Progenitor cell of endocrine pancreas (in vitro differentiated cells): ENCODE results near the gene VPREB3. TPM values are rescaled to one million over a fixed set of nuclear protein-coding genes. Genes with fewer than 3 reads are reported as not detected.

Source experiments
- DNase-seq: peaks from one replicate; pipeline ENCODE4 v3.0.0; 2021; ENCODE audit warnings: low spot score; ENCODE audit not compliant: unreplicated experiment
- H3K27ac Mint-ChIP-seq: 2 replicates; pipeline ENCODE4 v1.8.0; 2021; ENCODE audit warnings: mild to moderate bottlenecking, moderate library complexity, mixed read lengths
- H3K27me3 Mint-ChIP-seq: 2 replicates; pipeline ENCODE4 v1.8.0; 2021; ENCODE audit warnings: mixed read lengths
- H3K36me3 Mint-ChIP-seq: 2 replicates; pipeline ENCODE4 v1.8.0; 2022; ENCODE audit warnings: mixed read lengths; ENCODE audit not compliant: insufficient read depth
- H3K4me1 Mint-ChIP-seq: 2 replicates; pipeline ENCODE4 v1.8.0; 2021; ENCODE audit warnings: low read depth, mixed read lengths
- H3K4me3 Mint-ChIP-seq: 2 replicates; pipeline ENCODE4 v1.8.0; 2021; ENCODE audit warnings: low read depth, mild to moderate bottlenecking, moderate library complexity, mixed read lengths
- H3K9me3 Mint-ChIP-seq: 2 replicates; pipeline ENCODE4 v1.8.0; 2021; ENCODE audit warnings: low read depth, mixed read lengths
- total RNA-seq: library from RNA; stranded (reverse); gene quantifications from 2 replicates; pipeline ENCODE4 v1.2.1, GENCODE V29; 2021
- TF ChIP-seq, protein P1 (sequence below): fragments of 200-600 bp; sonication (generic); IDR thresholded peaks from one replicate; pipeline ENCODE4 v1.5.0; 2021; ENCODE audit warnings: antibody characterized with exemption, mild to moderate bottlenecking; ENCODE audit not compliant: unreplicated experiment

The VPREB3 gene
- total RNA-seq, 1 donor from 2014 or later = not detected

- no peaks in the 10 kb centered on the region for H3K9me3 Mint-ChIP-seq
- H3K27me3 Mint-ChIP-seq = no peaks in the 10 kb centered on the region
Measured at GRCh38 chr22:23779083-23779482, 24.9 kb upstream of the VPREB3 start.

DNA sequence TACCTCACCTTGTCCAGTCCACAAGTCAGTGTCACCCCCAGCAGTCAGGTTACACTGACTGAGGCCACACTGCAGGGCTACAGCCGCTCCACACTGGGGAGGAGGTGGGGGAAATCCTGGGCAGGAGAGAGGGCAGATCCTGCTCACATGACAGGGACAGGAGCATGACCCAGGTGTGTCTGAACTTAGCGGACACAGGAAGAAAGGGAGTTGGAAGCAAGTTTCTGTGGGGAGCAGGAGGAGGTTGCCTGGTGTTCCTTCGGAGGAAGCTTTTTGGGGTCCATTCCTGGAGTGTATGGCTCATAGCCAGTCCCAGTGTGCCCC is 24.3 kb upstream of the VPREB3 start:
- Mint-ChIP-seq H3K9me3 (no peaks in the 10 kb centered on the region), H3K36me3 (no peaks in the 10 kb centered on the region), H3K27ac (no peak overlapping the region), H3K4me3 (no peak overlapping the region), H3K4me1 (peaks cover 13% of the 10 kb centered on the region), H3K27me3 (no peaks in the 10 kb centered on the region)
- TF ChIP-seq, protein P1, sequence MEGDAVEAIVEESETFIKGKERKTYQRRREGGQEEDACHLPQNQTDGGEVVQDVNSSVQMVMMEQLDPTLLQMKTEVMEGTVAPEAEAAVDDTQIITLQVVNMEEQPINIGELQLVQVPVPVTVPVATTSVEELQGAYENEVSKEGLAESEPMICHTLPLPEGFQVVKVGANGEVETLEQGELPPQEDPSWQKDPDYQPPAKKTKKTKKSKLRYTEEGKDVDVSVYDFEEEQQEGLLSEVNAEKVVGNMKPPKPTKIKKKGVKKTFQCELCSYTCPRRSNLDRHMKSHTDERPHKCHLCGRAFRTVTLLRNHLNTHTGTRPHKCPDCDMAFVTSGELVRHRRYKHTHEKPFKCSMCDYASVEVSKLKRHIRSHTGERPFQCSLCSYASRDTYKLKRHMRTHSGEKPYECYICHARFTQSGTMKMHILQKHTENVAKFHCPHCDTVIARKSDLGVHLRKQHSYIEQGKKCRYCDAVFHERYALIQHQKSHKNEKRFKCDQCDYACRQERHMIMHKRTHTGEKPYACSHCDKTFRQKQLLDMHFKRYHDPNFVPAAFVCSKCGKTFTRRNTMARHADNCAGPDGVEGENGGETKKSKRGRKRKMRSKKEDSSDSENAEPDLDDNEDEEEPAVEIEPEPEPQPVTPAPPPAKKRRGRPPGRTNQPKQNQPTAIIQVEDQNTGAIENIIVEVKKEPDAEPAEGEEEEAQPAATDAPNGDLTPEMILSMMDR = no peak
- no peak for DNase-seq

More at GRCh38 chr22:23779083-23779482, 24.9 kb upstream of the VPREB3 start:
- Mint-ChIP-seq H3K27ac (no peak overlapping the region), H3K4me1 (peaks cover 9% of the 10 kb centered on the region), H3K36me3 (no peaks in the 10 kb centered on the region), H3K4me3 (no peak overlapping the region)
- no peak for DNase-seq
- TF ChIP-seq, protein P1 = no peak

DNA sequence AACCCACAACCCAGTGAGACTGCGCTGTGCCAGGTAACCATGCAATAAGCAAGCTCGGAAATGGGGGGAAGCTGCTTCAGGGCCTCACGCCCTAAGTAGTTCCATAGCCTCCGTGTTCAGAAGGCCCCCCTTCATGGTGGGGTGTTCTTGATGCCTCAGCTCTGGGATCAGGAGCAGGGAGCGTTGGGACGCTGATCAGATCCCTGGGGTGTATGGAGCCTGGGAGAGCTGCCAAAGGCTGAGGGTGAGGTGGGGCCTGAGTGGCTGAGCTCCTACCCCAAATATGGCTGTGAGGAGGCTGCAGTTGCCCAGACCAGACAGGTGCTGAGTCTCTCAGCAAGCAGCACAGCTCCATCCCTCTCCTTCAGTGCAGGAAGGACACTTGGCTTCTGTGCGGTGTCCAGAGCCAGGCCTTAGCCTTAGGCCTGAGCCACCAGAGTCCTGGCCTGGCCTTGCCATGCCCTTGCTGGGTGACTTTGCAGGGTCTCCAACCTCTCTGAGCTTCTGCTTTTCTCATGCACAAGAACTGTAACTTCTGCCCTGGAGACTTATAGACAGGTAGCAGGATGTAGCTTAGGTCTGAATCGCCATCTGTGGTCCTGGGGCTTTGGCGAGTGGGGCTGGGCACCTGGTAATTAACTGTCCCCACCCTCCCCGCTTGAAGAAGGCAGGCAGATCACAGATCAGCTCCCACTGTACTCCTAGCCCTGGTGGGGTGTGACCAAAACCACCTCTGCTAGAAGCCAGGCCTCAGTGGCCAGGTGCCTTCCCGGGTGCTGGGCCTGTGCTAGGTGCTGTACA is 23.8 kb upstream of the VPREB3 start:
- peaks cover 18% of the 10 kb centered on the region for H3K4me1 Mint-ChIP-seq
- no peaks in the 10 kb centered on the region for H3K36me3 Mint-ChIP-seq
- no peak overlapping the region for H3K27ac Mint-ChIP-seq
- H3K9me3 Mint-ChIP-seq = no peaks in the 10 kb centered on the region
- no peak for DNase-seq
- TF ChIP-seq, protein P1 = no peak
- no peak overlapping the region for H3K4me3 Mint-ChIP-seq
- H3K27me3 Mint-ChIP-seq = no peaks in the 10 kb centered on the region

DNA sequence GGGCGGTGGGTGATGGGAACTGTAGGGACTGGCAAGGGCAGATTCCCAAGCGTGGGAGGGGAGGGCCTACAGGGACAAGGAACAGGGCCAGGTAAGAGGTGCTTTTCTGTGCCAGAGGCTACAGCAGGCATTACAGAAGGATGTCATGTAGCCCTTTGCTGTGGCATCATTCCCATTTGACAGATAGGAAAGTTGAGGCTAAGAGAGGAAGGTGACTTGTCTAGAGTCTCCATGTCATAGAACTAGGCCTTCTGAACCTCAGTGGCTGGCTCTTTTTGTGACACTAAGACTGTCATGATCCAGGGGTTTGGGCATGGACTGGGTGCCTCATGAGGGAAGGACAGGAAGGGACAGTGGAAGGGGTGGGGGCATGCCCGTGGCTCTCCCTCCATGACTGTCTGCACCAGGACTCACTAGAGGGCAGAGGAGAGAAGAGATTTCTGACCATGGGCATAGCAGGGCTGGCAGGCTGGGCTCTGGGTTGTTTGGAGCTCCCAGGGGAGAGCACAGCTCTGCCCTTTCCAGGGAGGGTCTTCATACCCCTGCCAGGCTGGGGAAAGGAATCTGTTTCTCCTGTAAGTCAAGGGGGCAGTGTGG is 21.7 kb upstream of the VPREB3 start:
- H3K4me3 Mint-ChIP-seq = no peak overlapping the region
- H3K9me3 Mint-ChIP-seq = no peaks in the 10 kb centered on the region
- TF ChIP-seq, protein P1 = no peak

GRCh38 chr22:23774922-23775436 is 20.8 kb upstream of the VPREB3 start:
- peaks cover 20% of the 10 kb centered on the region for H3K4me1 Mint-ChIP-seq
- peak overlapping the region; percentile 62 for H3K4me3 Mint-ChIP-seq
- H3K9me3 Mint-ChIP-seq = no peaks in the 10 kb centered on the region

More for the DNA sequence above, 21.7 kb upstream of the VPREB3 start:
- DNase-seq = no peak
- Mint-ChIP-seq H3K27ac (no peak overlapping the region), H3K27me3 (no peaks in the 10 kb centered on the region), H3K4me1 (peaks cover 20% of the 10 kb centered on the region), H3K36me3 (no peaks in the 10 kb centered on the region)

More at GRCh38 chr22:23774922-23775436, 20.8 kb upstream of the VPREB3 start:
- TF ChIP-seq, protein P1 = no peak
- Mint-ChIP-seq H3K27ac (no peak overlapping the region), H3K36me3 (no peaks in the 10 kb centered on the region), H3K27me3 (no peaks in the 10 kb centered on the region)
- no peak for DNase-seq
